HepG2 (cell line): Measurements from ENCODE around the gene PPP1R14D. TPM values are rescaled to one million over a fixed set of nuclear protein-coding genes. Genes with fewer than 3 reads are reported as not detected.
A peak's percentile ranks its signal among the peaks of the same experiment; 100 is the strongest.

Experiments
- BRCA1 ChIP-seq: sonication (generic); formaldehyde crosslinking; IDR thresholded peaks from 2 replicates; pipeline ENCODE4 v1.4.0; 2020; ENCODE audit warnings: missing genetic modification reagents
- ESRRA ChIP-seq: sonication (generic); formaldehyde crosslinking; IDR thresholded peaks from 2 replicates; pipeline ENCODE4 v1.5.1; 2020; ENCODE audit warnings: mild to moderate bottlenecking, low read depth, missing genetic modification reagents
- FOXC1 ChIP-seq: sonication (generic); formaldehyde crosslinking; IDR thresholded peaks from 2 replicates; pipeline ENCODE4 v1.8.0; 2022; ENCODE audit warnings: mild to moderate bottlenecking, missing genetic modification reagents, borderline replicate concordance
- HDAC1 ChIP-seq: sonication (generic); formaldehyde crosslinking; IDR thresholded peaks from 2 replicates; pipeline ENCODE4 v1.5.1; 2020; ENCODE audit warnings: mild to moderate bottlenecking, missing genetic modification reagents
- JDP2 ChIP-seq: sonication (generic); formaldehyde crosslinking; IDR thresholded peaks from 2 replicates; pipeline ENCODE4 v1.8.1; 2022; ENCODE audit warnings: missing genetic modification reagents, borderline replicate concordance
- POGZ ChIP-seq: sonication (generic); formaldehyde crosslinking; IDR thresholded peaks from 2 replicates; pipeline ENCODE4 v1.4.0; 2020; ENCODE audit warnings: mild to moderate bottlenecking, missing genetic modification reagents
- ZNF614 ChIP-seq: IDR thresholded peaks from 2 replicates; pipeline ENCODE4 v1.6.1; 2018; ENCODE audit warnings: missing biosample characterization, missing genetic modification reagents, inconsistent platforms, borderline replicate concordance
- ZNF639 ChIP-seq: conservative IDR thresholded peaks from 2 replicates; pipeline ENCODE4 v1.6.1; 2018; ENCODE audit warnings: missing genetic modification reagents
- ZNF766 ChIP-seq: sonication (generic); formaldehyde crosslinking; IDR thresholded peaks from 2 replicates; pipeline ENCODE4 v1.5.0; 2020; ENCODE audit warnings: missing genetic modification reagents, borderline replicate concordance
- ZNF780A ChIP-seq: sonication (generic); formaldehyde crosslinking; IDR thresholded peaks from 2 replicates; pipeline ENCODE4 v1.8.0; 2022; ENCODE audit warnings: mild to moderate bottlenecking, missing genetic modification reagents, moderate library complexity
- ZSCAN25 ChIP-seq: sonication (generic); formaldehyde crosslinking; IDR thresholded peaks from 2 replicates; pipeline ENCODE4 v1.8.0; 2022; ENCODE audit warnings: mild to moderate bottlenecking, missing genetic modification reagents
- polyA plus RNA-seq, 8 experiments: library from polyadenylated mRNA; depleted of rRNA in 3 of 8; stranded (reverse) in 7 of 8; unstranded in 1 of 8; fragments of >200 nt; fragmentation: Illumina TruSeq in 4 of 8; extraction: Trizol in 4 of 8; gene quantifications; 2 replicates each; pipeline versions ENCODE4 v1.2.1 to v1.2.3, GENCODE V29; 2011 to 2016; ENCODE audit warnings: low read depth in 4 of 8, missing spikeins in 1 of 8, mixed read lengths in 1 of 8; ENCODE audit not compliant: insufficient read depth in 1 of 8
- total RNA-seq, 5 experiments: library from RNA; depleted of rRNA; stranded (reverse); fragments of >200 nt; fragmentation: Illumina TruSeq; extraction: Trizol; gene quantifications; 2 replicates each; pipeline ENCODE4 v1.2.3, GENCODE V29; 2016; ENCODE audit warnings: low read depth in 1 of 5
- TF ChIP-seq, protein P1 (sequence below): sonication (generic); formaldehyde crosslinking; conservative IDR thresholded peaks from 2 replicates; pipeline ENCODE4 v1.8.0; 2022; ENCODE audit warnings: low read depth, missing genetic modification reagents
- TF ChIP-seq, protein P2 (sequence below): sonication (generic); formaldehyde crosslinking; IDR thresholded peaks from 2 replicates; pipeline ENCODE4 v1.5.0; 2020; ENCODE audit warnings: mild to moderate bottlenecking, missing genetic modification reagents
- TF ChIP-seq, protein P3 (sequence below): sonication (generic); formaldehyde crosslinking; IDR thresholded peaks from 2 replicates; pipeline ENCODE4 v1.4.0; 2020; ENCODE audit warnings: missing genetic modification reagents
- TF ChIP-seq, protein P4 (sequence below): sonication (generic); formaldehyde crosslinking; IDR thresholded peaks from 2 replicates; pipeline ENCODE4 v1.4.0; 2020; ENCODE audit warnings: missing genetic modification reagents, mild to moderate bottlenecking, borderline replicate concordance

The PPP1R14D gene
- total and polyA plus RNA-seq, 2 of the 13 experiments (the other 11 are each of a cell fraction or from before 2014, with no cell fraction given) = 0.53 to 0.55 TPM

DNA sequence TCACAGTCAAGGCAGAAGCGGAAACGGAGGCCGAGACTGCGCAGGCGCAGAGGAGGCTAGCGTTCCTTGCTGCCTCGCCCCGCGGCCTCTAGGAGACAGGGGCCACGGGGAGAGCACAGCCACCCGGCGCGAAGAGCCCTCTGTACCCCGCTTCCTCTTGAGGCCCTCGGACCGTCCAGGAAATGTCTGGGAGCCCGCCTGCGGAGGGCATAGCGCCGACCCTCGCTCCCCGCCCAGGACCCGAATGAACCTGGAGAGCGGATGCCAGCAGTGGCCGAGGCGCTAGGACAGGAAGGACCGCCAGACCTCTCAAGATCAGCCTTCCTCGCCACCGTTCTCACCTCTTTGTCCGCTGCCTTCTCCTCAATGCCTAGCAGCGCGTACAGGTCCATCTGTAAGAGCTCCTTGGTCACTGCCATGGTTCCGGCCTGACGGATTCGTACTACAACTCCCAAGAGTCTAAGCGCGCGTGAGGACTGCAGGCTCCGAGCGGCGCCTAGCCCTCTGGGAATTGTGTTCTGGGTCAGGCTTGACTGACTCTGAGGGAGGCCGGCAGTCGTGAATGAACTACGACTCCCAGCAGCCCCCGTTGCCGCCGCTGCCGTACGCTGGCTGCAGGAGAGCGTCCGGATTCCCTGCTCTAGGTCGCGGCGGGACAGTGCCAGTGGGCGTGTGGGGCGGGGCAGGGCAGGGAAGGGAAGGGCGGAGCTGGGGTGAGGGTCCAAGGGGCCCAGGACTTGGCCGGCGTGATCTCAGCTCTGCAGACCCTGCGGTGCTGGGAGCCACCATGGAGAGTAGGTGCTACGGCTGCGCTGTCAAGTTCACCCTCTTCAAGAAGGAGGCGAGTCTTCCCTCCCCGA is 21.2 kb downstream of the PPP1R14D start, which contains the start of the genes DNAJC17 and ZFYVE19 (continued):
- TF ChIP-seq POGZ (peak; percentile 38), FOXC1 (CRISPR knock-in tag) (peak; percentile 81), JDP2 (CRISPR knock-in tag) (no peak), BRCA1 (CRISPR knock-in tag) (no peak), ZNF614 (CRISPR knock-in tag) (peak; percentile 28; the same call in 1 of the 2 replicates), HDAC1 (CRISPR knock-in tag) (peak; percentile 75), ZSCAN25 (CRISPR knock-in tag) (peak; percentile 97), ZNF766 (CRISPR knock-in tag) (no peak), ZNF780A (CRISPR knock-in tag) (no peak; the same call in 1 of the 2 replicates), ESRRA (peak; percentile 42; the same call in 1 of the 2 replicates), ZNF639 (CRISPR knock-in tag) (0 out of 2 replicates have a peak, but pooled peaks have one; percentile 46)
- TF ChIP-seq, protein P1, sequence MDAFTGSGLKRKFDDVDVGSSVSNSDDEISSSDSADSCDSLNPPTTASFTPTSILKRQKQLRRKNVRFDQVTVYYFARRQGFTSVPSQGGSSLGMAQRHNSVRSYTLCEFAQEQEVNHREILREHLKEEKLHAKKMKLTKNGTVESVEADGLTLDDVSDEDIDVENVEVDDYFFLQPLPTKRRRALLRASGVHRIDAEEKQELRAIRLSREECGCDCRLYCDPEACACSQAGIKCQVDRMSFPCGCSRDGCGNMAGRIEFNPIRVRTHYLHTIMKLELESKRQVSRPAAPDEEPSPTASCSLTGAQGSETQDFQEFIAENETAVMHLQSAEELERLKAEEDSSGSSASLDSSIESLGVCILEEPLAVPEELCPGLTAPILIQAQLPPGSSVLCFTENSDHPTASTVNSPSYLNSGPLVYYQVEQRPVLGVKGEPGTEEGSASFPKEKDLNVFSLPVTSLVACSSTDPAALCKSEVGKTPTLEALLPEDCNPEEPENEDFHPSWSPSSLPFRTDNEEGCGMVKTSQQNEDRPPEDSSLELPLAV (CRISPR knock-in tag) = no peak
- TF ChIP-seq, protein P2, sequence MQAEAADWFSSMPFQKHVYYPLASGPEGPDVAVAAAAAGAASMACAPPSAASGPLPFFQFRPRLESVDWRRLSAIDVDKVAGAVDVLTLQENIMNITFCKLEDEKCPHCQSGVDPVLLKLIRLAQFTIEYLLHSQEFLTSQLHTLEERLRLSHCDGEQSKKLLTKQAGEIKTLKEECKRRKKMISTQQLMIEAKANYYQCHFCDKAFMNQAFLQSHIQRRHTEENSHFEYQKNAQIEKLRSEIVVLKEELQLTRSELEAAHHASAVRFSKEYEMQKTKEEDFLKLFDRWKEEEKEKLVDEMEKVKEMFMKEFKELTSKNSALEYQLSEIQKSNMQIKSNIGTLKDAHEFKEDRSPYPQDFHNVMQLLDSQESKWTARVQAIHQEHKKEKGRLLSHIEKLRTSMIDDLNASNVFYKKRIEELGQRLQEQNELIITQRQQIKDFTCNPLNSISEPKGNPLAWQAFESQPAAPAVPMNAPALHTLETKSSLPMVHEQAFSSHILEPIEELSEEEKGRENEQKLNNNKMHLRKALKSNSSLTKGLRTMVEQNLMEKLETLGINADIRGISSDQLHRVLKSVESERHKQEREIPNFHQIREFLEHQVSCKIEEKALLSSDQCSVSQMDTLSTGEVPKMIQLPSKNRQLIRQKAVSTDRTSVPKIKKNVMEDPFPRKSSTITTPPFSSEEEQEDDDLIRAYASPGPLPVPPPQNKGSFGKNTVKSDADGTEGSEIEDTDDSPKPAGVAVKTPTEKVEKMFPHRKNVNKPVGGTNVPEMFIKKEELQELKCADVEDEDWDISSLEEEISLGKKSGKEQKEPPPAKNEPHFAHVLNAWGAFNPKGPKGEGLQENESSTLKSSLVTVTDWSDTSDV (CRISPR knock-in tag) = no peak; the same call in 1 of the 2 replicates
- TF ChIP-seq, protein P3, sequence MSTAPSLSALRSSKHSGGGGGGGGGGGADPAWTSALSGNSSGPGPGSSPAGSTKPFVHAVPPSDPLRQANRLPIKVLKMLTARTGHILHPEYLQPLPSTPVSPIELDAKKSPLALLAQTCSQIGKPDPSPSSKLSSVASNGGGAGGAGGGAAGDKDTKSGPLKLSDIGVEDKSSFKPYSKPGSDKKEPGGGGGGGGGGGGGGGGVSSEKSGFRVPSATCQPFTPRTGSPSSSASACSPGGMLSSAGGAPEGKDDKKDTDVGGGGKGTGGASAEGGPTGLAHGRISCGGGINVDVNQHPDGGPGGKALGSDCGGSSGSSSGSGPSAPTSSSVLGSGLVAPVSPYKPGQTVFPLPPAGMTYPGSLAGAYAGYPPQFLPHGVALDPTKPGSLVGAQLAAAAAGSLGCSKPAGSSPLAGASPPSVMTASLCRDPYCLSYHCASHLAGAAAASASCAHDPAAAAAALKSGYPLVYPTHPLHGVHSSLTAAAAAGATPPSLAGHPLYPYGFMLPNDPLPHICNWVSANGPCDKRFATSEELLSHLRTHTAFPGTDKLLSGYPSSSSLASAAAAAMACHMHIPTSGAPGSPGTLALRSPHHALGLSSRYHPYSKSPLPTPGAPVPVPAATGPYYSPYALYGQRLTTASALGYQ (CRISPR knock-in tag) = no peak; the same call in 1 of the 2 replicates
- TF ChIP-seq, protein P4, sequence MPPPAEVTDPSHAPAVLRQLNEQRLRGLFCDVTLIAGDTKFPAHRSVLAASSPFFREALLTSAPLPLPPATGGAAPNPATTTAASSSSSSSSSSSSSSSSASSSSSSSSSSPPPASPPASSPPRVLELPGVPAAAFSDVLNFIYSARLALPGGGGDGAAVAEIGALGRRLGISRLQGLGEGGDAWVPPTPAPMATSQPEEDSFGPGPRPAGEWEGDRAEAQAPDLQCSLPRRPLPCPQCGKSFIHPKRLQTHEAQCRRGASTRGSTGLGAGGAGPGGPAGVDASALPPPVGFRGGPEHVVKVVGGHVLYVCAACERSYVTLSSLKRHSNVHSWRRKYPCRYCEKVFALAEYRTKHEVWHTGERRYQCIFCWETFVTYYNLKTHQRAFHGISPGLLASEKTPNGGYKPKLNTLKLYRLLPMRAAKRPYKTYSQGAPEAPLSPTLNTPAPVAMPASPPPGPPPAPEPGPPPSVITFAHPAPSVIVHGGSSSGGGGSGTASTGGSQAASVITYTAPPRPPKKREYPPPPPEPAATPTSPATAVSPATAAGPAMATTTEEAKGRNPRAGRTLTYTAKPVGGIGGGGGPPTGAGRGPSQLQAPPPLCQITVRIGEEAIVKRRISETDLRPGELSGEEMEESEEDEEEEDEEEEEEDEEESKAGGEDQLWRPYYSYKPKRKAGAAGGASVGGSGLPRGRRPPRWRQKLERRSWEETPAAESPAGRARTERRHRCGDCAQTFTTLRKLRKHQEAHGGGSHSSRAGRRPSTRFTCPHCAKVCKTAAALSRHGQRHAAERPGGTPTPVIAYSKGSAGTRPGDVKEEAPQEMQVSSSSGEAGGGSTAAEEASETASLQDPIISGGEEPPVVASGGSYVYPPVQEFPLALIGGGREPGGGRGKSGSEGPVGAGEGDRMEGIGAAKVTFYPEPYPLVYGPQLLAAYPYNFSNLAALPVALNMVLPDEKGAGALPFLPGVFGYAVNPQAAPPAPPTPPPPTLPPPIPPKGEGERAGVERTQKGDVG = no peak
